Effector memory CD8-positive, alpha-beta T cell (primary cell): ENCODE results near the gene ECM1.

Experiments
- ATAC-seq: fragments of 150-1000 bp; cut with Tn5 transposase; replicated peaks from 2 replicates; pipeline ENCODE4 v1.10.0; 2021; ENCODE audit warnings: mild to moderate bottlenecking, moderate library complexity
- DNase-seq, 3 experiments: peaks; one replicate each; pipeline ENCODE4 v3.0.0; 2021
- H3K27ac Mint-ChIP-seq, 2 donors: one replicate each; pipeline ENCODE4 v1.8.0; 2022; ENCODE audit warnings: mild to moderate bottlenecking in 2 of 2, mixed read lengths in 2 of 2, moderate library complexity in 2 of 2
- H3K27me3 Mint-ChIP-seq, 2 donors: one replicate each; pipeline ENCODE4 v1.8.0; 2022; ENCODE audit warnings: mixed read lengths in 2 of 2
- H3K36me3 Mint-ChIP-seq: one replicate; pipeline ENCODE4 v1.8.0; 2022; ENCODE audit warnings: mild to moderate bottlenecking, moderate library complexity, mixed read lengths; ENCODE audit not compliant: insufficient read depth
- H3K4me1 Mint-ChIP-seq, 2 donors: one replicate each; pipeline ENCODE4 v1.8.0; 2022; ENCODE audit warnings: low read depth in 2 of 2, mixed read lengths in 2 of 2
- H3K4me3 Mint-ChIP-seq, 2 donors: one replicate each; pipeline ENCODE4 v1.8.0; 2022; ENCODE audit warnings: mild to moderate bottlenecking in 2 of 2, mixed read lengths in 2 of 2, moderate library complexity in 2 of 2
- H3K9me3 Mint-ChIP-seq, 2 donors: one replicate each; pipeline ENCODE4 v1.8.0; 2022; ENCODE audit warnings: mixed read lengths in 2 of 2
- total RNA-seq, 9 experiments: gene quantifications; one replicate each; lab custom pipeline; 2026; lab: John Stamatoyannopoulos, UW

ECM1 gene
- total RNA-seq, result 0 to 0.97 (median 0.45) reads per million in 9 experiments

DNA sequence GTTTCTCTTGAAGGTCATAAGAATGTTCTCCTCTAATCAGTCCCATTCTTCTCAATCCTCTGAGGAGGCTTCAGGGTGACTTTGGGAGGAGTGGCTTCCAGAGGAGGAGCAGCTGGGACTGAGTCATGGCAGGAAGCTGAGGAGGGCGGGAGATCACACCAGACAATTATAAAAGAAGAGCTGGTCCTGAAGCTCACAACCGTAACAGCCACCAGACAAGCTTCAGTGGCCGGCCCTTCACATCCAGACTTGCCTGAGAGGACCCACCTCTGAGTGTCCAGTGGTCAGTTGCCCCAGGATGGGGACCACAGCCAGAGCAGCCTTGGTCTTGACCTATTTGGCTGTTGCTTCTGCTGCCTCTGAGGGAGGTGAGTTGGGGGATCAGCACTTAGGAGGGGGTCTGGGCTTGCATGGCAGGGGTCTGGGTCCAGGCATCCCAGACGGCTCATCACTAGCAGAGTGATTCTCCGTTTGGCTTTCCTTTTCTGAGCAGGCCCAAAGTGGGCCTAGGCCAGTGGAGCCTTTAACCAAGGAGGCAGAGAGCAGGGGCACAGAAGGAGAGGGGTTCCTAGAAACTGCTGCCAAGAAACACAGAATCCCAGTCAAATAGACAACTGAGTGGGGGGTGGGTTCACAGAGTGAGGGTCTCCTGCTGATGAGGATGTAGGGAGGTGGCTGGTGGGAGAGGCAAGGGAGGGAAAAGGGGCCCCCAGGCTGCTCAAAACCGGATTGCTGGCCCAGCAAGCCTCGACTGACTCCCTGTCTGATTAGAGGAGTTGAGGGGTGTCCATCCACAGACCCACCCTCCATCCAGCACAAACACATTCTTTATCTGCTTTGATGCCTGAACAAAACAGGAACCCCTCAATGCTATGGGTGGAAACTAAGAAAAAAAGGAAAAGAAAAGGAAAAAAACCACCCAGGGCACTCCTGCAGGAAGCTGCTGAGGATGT is at the start of gene ECM1:
TSS of gene ECM1 (plus strand) at position 198 of the 953 bp plus-strand sequence. CDS start at position 299, 101 bp downstream.
- DNase-seq (no peak), ATAC-seq (no peak)
- Mint-ChIP-seq H3K27ac (peak within 1 kb of the TSS; percentile 56 to 81), H3K4me3 (no peak within 1 kb of the TSS), H3K9me3 (no peaks in the 10 kb centered on the region), H3K4me1 (peaks cover 9 to 11% of the 10 kb centered on the region in 2 donors), H3K27me3 (no peaks in the 10 kb centered on the region), H3K36me3 (peaks cover 20% of the 10 kb centered on the region)

- Mint-ChIP-seq H3K36me3 (peaks cover 73% of the 10 kb centered on the region), H3K9me3 (no peaks in the 10 kb centered on the region), H3K27ac (peak overlapping the region in 1 of 2 donors; percentile 59), H3K27me3 (no peaks in the 10 kb centered on the region), H3K4me3 (no peak overlapping the region), H3K4me1 (peaks cover 3 to 5% of the 10 kb centered on the region in 2 donors)
- peak; percentile 79 for ATAC-seq
- DNase-seq, result peak; percentile 65 to 73 (median 67)
Measured at GRCh38 chr1:150464422-150464826, 43.5 kb upstream of the ECM1 start.

- Mint-ChIP-seq H3K4me3 (no peak overlapping the region), H3K9me3 (no peaks in the 10 kb centered on the region), H3K36me3 (peaks cover 67% of the 10 kb centered on the region)
Measured at GRCh38 chr1:150466964-150467363, 40.9 kb upstream of the ECM1 start.

DNA sequence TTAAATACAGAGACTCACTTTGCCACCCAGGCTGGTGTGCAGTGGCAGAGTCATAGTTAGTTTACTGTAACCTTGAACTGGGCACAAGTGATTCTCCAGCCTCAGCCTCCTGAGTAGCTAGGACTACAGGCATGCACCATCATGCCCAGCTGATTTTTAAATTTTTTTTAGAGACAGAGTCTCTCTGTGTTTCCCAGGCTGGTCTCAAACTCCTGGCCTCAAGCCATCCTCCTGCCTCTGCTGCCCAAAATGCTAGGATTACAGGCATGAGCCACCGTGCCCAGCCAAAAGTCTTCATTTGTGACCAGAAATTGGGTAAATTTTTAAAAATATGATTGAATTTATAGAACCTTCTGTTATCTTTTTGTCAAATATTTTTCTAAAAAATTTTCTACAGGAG is 38.6 kb upstream of the ECM1 start:
- Mint-ChIP-seq H3K9me3 (no peaks in the 10 kb centered on the region), H3K36me3 (peaks cover 73% of the 10 kb centered on the region), H3K27ac (no peak overlapping the region)

More at GRCh38 chr1:150466964-150467363, 40.9 kb upstream of the ECM1 start:
- Mint-ChIP-seq H3K27ac (no peak overlapping the region), H3K4me1 (peaks cover 3 to 5% of the 10 kb centered on the region in 2 donors), H3K27me3 (no peaks in the 10 kb centered on the region)
- ATAC-seq, result no peak
- no peak for DNase-seq

DNA sequence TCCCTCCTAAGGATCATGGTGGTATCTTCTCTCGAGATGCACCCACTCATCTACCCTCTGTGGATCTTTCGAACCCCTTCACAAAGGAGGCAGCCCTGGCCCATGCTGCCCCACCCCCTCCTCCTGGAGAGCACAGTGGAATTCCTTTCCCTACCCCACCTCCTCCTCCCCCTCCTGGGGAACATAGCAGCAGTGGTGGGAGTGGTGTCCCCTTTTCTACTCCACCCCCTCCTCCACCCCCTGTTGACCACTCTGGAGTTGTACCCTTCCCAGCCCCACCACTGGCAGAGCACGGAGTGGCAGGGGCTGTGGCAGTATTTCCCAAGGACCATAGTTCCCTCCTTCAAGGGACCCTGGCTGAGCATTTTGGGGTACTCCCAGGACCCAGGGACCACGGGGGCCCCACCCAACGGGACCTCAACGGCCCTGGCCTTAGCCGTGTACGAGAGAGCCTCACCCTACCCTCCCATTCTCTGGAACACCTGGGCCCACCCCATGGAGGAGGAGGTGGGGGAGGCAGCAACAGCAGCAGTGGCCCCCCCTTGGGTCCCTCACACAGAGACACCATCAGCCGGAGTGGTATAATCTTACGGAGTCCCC is 35.2 kb upstream of the ECM1 start:
- no peak for DNase-seq
- no peak for ATAC-seq
- no peaks in the 10 kb centered on the region for H3K27me3 Mint-ChIP-seq
- peaks cover 39% of the 10 kb centered on the region for H3K36me3 Mint-ChIP-seq
- no peaks in the 10 kb centered on the region for H3K4me1 Mint-ChIP-seq
- H3K9me3 Mint-ChIP-seq, result no peaks in the 10 kb centered on the region
- peak overlapping the region in 1 of 2 donors; percentile 44 for H3K27ac Mint-ChIP-seq
- no peak overlapping the region for H3K4me3 Mint-ChIP-seq

More for the DNA sequence above, 38.6 kb upstream of the ECM1 start:
- Mint-ChIP-seq H3K4me1 (peaks cover 2% of the 10 kb centered on the region in 2 donors), H3K4me3 (no peak overlapping the region), H3K27me3 (no peaks in the 10 kb centered on the region)
- no peak for DNase-seq
- ATAC-seq, result no peak

DNA sequence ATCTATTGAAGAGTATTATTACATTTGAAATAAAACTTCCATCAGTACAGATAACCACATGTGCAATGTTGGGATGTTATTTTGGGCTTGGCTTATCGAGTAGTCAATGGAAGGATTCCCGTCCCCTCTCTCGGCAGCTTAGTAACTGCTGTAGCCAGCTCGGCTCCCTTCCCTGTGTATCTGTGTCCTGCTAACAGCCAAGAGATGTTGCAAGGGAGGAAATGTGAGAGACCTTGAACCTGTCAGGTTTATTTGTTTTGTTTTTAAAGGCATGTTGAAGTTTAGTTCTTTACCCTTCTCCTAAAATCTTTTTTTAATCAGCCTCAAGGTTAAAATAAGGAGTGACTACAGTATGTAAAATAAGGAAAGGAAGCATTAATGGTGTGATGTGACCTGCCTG is 34.2 kb upstream of the ECM1 start:
- ATAC-seq (no peak), DNase-seq (no peak)
- Mint-ChIP-seq H3K4me1 (no peaks in the 10 kb centered on the region), H3K27ac (peak overlapping the region in 1 of 2 donors; percentile 78), H3K36me3 (peaks cover 36% of the 10 kb centered on the region), H3K27me3 (no peaks in the 10 kb centered on the region), H3K9me3 (no peaks in the 10 kb centered on the region), H3K4me3 (no peak overlapping the region)

DNA sequence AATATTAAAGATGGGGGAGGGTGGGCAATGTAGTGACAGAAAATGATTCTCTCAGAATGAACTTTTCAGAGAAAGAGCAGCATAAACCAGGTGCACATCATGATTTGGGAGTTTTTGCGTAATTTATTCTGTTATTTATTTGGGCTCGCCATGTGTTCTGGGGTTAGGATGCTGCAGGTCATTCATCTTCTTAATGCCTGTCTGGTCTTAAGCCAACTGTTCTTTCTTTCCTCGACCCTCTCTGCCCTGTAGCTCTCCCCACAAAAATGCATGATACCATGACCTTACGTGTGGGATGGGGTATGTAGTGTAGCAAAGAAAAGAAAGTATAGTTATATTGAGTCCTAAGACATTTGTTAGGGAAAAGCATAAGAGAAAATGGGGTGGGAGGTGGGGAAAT is 33.0 kb upstream of the ECM1 start:
- H3K27ac Mint-ChIP-seq, result peak overlapping the region in 1 of 2 donors; percentile 78
- peaks cover 36% of the 10 kb centered on the region for H3K36me3 Mint-ChIP-seq
- H3K4me3 Mint-ChIP-seq, result no peak overlapping the region
- H3K9me3 Mint-ChIP-seq, result no peaks in the 10 kb centered on the region
- H3K4me1 Mint-ChIP-seq, result peaks cover 0 to 2% of the 10 kb centered on the region in 2 donors
- DNase-seq (no peak), ATAC-seq (no peak)
- H3K27me3 Mint-ChIP-seq, result no peaks in the 10 kb centered on the region

DNA sequence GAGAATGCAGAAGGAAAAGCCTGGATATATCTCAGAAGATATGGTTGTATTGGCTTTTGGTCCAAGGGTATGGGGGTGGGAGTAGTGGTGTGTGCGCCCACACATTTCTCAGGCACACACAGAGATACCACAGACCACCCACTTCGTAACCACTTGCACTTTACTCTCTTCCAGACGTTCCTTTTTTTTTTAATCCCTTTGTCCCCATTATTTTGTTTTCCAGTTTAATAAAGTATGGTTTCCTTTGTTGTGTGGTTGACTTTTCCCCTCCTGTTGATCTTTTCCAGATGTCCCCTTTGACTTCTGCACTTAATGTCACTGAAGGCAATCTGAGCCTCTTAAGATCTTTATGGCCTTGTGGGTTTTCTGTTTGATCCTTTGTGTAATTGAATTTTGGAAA is 31.2 kb upstream of the ECM1 start:
- no peak for ATAC-seq
- no peak overlapping the region for H3K27ac Mint-ChIP-seq

DNA sequence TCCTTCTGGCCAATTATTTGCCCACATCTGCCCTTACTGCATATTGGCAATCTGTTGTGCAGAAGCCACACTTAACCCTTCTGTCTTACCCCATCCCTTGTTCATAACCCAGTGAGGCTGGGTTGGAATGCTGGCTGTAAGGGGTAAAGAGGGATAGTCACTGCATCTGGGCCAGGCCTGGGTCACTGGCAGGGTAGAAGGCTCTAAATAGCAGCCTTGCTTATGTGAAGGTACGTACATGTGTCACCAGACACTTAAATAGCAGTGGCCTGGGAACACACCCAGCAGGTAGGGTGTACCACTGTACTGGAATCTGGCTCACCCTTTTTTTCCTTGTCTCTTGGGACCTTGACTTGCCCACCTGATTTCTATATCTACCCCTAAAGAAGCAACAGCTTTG is 30.6 kb upstream of the ECM1 start:
- Mint-ChIP-seq H3K27me3 (no peaks in the 10 kb centered on the region), H3K36me3 (peaks cover 15% of the 10 kb centered on the region), H3K4me3 (no peak overlapping the region), H3K27ac (peak overlapping the region in 1 of 2 donors; percentile 78), H3K9me3 (no peaks in the 10 kb centered on the region), H3K4me1 (peaks cover 0 to 3% of the 10 kb centered on the region in 2 donors)
- no peak for DNase-seq
- no peak for ATAC-seq

More for the DNA sequence above, 31.2 kb upstream of the ECM1 start:
- no peak overlapping the region for H3K4me3 Mint-ChIP-seq
- peaks cover 0 to 3% of the 10 kb centered on the region in 2 donors for H3K4me1 Mint-ChIP-seq
- DNase-seq, result no peak
- H3K27me3 Mint-ChIP-seq, result no peaks in the 10 kb centered on the region
- H3K9me3 Mint-ChIP-seq, result no peaks in the 10 kb centered on the region
- H3K36me3 Mint-ChIP-seq, result peaks cover 21% of the 10 kb centered on the region

GRCh38 chr1:150477733-150478132 is 30.2 kb upstream of the ECM1 start:
- DNase-seq, result no peak
- H3K27me3 Mint-ChIP-seq, result no peaks in the 10 kb centered on the region
- H3K27ac Mint-ChIP-seq, result peak overlapping the region in 1 of 2 donors; percentile 78

GRCh38 chr1:150479370-150479769 is 28.5 kb upstream of the ECM1 start:
- Mint-ChIP-seq H3K27me3 (no peaks in the 10 kb centered on the region), H3K9me3 (no peaks in the 10 kb centered on the region), H3K27ac (no peak overlapping the region), H3K4me1 (peaks cover 0 to 3% of the 10 kb centered on the region in 2 donors), H3K36me3 (no peaks in the 10 kb centered on the region), H3K4me3 (no peak overlapping the region)
- DNase-seq, result no peak
- ATAC-seq, result no peak

More at GRCh38 chr1:150477733-150478132, 30.2 kb upstream of the ECM1 start:
- Mint-ChIP-seq H3K4me3 (no peak overlapping the region), H3K9me3 (no peaks in the 10 kb centered on the region), H3K36me3 (peaks cover 11% of the 10 kb centered on the region), H3K4me1 (peaks cover 0 to 3% of the 10 kb centered on the region in 2 donors)
- ATAC-seq, result no peak

DNA sequence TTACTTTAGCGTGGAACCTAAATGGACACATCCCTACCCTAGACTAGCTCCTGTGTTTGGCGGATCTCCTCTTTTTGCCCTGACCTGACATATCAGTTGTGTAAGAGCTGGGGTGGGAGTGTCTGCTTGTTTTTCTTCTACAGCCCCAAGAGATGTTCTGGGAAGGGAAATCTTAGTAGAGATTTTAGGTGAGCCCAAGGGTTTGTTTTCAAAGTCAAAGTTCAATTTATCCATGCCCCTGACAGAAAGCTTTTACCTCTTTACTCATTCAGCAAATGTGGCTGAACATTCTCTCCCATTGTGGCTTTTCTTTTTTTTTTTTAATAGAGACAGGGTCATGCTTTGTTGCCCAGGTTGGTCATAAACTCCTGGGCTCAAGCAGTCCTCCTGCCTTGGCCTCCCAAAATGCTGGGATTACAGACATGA is 28.0 kb upstream of the ECM1 start:
- peaks cover 0 to 3% of the 10 kb centered on the region in 2 donors for H3K4me1 Mint-ChIP-seq
- no peaks in the 10 kb centered on the region for H3K9me3 Mint-ChIP-seq
- H3K27ac Mint-ChIP-seq, result peak overlapping the region in 1 of 2 donors; percentile 58
- H3K36me3 Mint-ChIP-seq, result no peaks in the 10 kb centered on the region
- no peaks in the 10 kb centered on the region for H3K27me3 Mint-ChIP-seq
- H3K4me3 Mint-ChIP-seq, result no peak overlapping the region
- DNase-seq, result no peak
- ATAC-seq, result no peak

GRCh38 chr1:150484431-150484830 is 23.5 kb upstream of the ECM1 start:
- H3K27me3 Mint-ChIP-seq, result no peaks in the 10 kb centered on the region
- peaks cover 20 to 22% of the 10 kb centered on the region in 2 donors for H3K4me1 Mint-ChIP-seq
- no peaks in the 10 kb centered on the region for H3K9me3 Mint-ChIP-seq
- DNase-seq (no peak), ATAC-seq (no peak)
- no peak overlapping the region for H3K27ac Mint-ChIP-seq
- H3K4me3 Mint-ChIP-seq, result no peak overlapping the region
- peaks cover 11% of the 10 kb centered on the region for H3K36me3 Mint-ChIP-seq
